Stimulated activated CD4-positive, alpha-beta T cell treated with anti-CD3 and anti-CD28 coated beads, Interleukin-1b, Interleukin-23, amount 100 ng/mL, for 24 hours (primary cell): ENCODE data around the gene PSMD14.
"Not testable (repeated sequence)": the region's sequence is repeated elsewhere in the genome, so short reads cannot be mapped to it uniquely, and the experiment has no call there.

Source experiments
- DNase-seq, 4 experiments: peaks; one replicate each; pipeline ENCODE4 v3.0.0-alpha.2; 2020; ENCODE audit warnings: low read depth in 4 of 4, low spot score in 1 of 4

Gene PSMD14

DNA sequence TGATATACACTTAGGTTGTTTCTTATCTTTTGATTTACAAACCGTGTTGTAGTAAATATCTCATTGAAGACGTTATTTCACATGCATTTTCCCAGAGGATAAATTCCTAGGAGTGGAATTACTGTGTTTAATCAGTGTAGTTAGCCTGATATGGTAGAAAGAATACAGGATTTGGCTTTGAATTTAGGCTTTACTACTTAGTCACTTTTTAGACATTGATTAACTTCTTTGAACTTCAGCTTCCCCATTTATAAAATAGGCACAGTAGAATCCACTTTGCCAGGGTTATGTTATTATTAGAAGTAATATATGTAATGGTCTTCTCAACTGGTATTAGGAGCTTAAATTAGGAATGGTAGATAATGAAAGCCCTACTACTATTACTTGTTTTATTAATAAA, 27.4 kb downstream of the PSMD14 start:
- DNase-seq = no peak

DNA sequence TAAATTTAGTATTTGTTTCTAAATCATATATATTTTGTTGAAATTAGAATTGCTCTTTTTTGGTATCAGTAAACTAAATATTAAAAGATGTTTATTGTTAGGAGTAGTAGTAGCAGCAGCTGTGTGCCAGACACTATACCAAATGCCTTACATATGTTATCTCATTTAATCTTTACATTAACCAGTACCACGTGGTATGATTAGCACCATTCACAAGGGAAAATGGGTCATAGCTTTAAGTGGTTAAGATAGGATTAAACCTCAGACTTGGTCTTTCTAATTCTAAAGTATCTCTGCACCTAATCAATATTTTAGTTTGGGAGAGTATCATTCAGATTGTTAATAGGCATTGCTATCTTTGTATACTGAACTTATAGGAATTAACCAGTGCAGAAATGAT, 29.0 kb downstream of the PSMD14 start:
- no peak for DNase-seq

DNA sequence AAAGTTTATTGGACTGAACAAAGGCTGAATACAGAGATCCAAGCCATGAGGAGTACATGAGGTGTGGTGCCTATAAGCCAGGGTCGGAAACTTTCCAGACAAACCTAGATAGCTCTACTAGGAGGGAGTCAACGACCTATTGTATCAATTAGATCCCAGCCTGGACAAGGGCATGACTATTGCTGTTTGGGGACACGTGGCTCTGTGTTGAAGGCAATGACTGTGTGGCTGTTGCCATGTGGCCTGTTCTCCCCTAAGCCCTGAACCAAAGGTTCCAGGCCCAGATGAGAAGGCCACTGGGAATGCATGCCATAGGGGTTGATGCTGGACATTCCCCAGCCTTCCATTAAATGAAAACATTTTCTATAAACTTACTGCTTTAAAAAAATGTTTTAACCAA, 31.3 kb downstream of the PSMD14 start:
- not testable (repeated sequence) for DNase-seq

DNA sequence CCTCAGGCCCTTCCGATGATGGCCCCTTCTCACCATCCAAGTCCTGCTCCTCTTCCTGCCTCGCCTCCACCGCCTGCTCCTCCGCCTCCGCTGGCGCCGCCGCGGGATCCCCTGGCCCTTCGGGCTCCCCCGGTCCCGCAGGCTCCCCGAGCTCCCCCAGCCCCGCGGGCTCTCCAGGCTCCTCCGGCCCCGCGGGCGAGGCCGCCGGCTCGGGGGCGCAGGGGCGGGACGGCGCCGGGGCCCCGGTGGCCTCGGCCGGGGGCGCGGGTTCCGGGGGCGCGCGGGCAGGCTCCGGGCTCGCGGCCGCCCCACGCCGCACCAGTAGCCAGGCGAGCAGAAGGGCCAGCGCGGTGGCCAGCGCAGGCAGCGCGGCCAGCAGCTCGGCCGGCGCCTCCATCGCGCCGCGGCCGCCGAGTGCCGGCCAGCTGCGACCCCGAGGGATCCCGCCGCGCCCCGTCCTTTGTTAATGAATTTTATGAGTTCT, 32.7 kb downstream of the PSMD14 start:
- DNase-seq = not testable (repeated sequence)

DNA sequence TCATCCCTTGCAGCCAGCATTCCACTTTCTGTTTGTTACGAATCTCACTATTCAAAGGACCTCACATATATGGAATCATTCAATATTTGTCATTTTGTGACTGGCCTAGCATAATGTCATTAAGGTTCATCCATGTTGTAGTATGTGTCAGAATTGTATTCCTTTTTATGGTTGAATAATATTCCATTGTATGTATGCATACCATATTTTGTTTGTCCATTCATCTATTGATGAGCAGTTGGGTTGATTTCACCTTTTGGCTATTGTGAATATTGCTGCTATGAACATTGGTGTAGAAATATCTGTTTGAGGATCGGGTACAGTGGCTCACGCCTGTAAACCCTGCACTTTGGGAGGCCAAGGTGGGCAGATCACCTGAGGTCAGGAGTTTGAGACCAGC, 35.0 kb downstream of the PSMD14 start:
- DNase-seq = no peak

DNA sequence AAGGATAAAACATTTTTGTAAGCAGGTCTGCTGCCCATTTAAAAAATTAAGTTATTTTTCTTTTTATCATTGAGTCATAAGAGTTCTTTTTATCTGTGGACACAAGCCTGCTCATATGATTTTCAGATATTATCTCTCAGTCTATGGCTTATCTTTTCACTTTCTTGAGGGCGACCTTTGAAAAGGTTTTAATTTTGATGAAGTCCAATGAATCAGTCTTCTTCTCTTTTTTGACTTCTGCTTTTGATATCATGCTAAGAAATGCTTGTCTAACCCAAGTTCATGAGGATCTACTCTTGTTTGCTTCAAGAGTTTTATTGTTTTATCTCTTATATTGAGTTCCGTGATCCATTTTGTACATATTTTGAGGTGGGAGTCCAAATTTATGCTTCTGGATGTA, 36.5 kb downstream of the PSMD14 start:
- no peak for DNase-seq

DNA sequence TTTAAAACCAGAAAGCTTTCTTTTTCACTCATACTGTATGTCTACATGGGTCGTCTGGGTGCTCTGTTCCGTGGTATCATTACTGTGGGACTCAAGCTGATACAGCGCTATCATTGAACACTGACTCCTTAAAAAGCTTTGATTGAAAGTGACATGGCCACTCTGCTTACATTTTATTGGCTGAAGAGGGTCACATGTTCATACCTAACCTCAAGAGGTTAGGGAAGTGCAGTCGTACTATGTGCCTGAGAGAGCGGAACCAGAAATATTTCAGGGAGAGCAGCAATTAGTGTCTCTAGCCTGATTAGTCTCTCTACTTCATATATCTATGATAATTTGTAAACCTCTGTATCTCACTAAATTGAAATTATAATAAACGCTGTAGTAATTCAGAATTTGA, 43.5 kb downstream of the PSMD14 start:
- DNase-seq = no peak

DNA sequence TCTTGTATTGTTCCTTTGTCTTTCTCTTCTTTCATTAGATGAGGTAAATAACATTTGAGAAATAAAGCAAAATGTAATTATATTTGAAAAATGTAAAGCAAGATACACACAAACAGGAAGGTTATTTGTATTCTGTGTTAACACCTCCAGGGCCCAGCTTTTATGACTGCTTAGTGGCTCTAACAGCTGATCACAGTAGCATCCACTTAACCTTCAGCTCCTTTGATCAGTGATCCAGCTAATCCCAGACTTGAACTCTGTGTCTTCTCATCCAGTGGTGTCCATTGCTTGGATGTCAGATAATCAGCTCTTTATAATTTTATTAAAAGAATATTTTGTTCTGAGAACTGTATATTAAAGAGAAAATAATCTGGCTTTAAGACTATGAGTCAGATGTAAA, 44.5 kb downstream of the PSMD14 start:
- no peak for DNase-seq

DNA sequence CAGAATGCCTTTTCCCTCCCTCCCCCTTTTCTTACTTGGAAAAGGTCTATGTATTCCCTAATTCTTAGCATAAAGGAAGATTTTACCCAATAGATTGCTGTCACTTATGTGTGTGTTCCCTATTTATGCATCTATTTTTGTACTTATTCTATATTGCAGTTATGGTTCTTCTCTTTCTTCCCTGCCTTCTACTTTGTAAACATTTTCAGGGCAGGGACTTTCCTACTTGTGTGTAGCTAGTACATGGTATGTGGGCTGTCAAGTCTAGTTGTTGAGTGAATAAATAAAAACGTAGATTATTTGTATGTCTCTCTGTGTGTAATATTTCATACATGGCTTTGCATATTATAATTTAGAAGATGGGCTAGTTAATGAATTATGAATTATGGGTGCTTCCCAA, 45.3 kb downstream of the PSMD14 start:
- no peak for DNase-seq

DNA sequence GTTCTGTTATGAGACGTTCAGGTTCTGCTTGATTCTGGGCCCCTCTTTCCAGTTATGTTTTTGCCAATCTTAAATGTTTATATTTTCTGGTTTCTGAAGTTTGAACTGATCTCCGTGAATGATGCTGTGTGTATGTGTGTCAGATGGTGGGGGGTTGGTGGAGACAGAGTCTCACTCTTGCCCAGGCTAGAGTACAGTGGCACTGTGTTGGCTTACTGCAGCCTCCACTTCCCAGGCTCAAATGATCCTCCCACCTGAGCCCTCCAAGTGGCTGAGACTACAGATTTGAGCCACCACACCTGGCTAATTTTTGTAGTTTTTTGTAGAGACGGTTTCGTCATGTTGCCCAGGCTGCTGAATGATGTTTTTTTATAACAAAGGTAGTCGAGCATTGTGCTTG, 45.9 kb downstream of the PSMD14 start:
- no peak for DNase-seq

DNA sequence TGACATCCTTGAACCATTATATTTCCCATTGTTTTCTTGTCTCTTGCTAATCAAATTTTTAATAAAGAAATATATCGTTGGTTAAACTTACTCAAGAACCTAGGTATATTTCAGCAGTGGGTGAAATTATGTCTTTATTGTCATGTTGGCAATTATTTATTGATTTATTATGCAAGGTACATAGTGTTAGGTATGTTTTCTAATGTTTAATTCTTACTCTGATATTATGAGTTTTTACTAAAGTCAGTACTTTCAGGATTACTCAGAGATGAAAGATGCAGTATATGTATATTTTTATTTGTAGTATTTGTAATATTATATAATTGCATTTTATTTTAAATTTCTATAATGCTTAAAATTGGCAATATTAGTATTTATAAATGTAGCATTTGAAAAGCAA, 46.9 kb downstream of the PSMD14 start:
- no peak for DNase-seq

DNA sequence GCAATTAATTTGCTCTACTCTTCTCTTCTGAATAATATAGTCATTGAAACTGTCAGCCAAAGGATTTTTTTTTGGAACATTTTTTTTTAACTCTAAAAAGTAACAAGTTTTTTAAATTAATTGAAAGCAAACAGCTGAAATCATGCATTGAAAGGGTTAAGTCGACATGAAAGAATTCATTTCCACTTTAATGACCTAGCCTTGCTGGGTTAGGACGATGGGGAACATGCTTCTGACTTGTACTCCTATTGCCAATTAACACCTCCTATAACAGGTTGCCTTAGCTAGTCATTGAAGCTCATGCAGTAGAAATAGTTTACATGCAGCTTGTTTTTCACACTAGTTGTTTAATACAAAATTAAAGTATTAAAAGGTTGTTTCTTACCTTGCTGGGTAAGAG, 47.8 kb downstream of the PSMD14 start:
- no peak for DNase-seq

DNA sequence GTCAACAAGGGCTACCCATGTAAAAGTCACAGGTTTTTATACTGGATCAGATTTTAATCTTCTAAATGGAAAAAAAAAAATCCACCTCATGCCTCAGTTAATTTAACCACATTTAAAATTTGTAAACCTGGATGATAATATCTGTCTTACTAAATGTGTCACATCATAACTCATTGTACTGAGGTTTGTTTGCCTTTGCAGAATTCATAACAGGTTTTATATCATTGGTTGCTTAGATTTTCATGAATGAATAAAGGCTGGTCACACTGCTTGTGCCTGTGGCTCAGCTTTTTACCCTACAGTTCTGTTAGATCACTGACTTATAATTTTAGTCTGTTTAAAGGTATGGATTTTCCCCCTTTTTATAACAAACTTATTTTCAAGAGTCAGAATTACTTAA, 48.9 kb downstream of the PSMD14 start:
- DNase-seq = no peak

DNA sequence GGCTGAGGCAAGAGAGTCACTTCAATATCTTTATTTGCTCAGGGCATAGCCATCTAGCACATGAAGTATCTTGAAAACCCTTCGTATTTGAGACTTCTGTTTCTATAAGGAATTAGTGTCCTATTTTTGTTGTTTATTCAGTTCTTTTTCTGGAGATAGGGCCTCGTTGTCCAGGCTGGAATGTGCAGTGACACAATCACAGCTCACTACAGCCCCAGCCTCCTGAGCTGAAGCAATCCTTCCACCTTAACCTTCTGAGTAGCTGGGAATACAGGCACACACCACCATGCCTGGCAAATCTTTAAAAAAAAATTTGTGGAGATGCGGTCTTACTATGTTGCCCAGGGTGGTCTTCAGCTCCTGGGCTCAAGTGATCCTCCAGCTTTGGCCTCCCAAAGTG, 50.6 kb downstream of the PSMD14 start:
- no peak for DNase-seq

DNA sequence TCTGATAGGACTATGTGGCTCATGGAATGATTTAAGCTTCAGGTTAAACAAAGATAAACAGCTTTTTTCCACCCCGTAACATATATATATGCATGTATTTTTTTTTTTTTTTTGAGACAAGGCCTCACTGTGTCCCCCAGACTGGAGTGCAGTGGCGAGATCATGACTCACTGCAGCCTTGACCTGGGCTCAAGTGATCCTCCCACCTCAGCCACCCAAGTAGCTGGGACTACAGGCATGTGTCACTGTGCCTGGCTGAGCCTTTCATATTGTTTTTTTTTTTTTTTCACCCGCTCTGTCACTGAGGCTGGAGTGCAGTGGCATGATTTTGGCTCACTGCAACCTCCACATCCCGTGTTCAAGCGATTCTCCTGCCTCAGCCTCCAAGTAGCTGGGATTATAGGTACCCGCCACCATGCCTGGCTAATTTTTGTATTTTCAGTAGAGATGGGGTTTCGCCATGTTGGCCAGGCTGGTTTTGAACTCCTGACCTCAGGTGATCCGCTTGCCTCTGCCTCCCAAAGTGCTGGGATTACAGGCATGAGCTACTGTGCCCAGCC, 52.0 kb downstream of the PSMD14 start:
- DNase-seq = not testable (repeated sequence)

DNA sequence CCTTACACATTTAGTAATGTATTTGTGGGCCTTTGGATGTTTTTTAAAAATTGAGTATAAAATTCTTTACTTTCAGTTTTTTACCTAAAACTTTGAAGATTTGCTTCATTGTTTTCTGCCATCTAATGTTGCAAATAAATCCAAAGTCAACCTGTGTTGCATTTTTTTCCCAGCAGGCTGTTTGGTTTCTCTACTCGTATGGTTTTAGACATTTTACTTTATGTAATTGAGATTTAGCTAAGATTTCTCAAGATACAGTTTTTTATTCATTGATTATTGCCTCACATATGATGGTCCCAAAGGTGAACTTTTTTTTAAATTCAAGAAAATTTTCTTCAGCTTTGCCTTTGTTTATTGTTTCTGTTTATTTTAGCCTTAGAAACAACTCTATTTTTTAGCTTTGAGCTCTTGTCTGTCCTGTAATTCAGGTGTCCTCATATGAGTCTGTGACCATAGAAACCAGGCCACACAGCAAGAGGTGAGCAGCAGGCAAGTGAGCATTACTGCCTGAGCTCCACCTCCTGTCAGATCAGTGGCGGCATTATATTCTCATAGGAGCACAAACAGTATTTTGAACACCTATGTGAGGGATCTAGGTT, 54.4 kb downstream of the PSMD14 start:
- no peak for DNase-seq

DNA sequence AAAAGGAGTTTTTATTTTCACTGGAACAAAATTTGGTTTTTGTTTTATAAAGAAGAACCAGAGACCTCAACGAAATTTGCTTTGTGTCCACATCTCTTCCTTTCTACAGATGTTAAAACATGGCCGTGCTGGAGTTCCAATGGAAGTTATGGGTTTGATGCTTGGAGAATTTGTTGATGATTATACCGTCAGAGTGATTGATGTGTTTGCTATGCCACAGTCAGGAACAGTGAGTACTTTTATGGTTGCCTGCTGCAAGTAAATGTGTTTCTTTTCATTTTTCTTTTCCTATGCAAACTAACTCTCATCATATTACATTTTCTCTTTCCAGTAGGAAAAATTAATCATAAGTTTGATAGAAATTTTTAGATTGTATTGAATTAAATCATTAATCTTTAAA, 59.5 kb downstream of the PSMD14 start:
- no peak for DNase-seq

DNA sequence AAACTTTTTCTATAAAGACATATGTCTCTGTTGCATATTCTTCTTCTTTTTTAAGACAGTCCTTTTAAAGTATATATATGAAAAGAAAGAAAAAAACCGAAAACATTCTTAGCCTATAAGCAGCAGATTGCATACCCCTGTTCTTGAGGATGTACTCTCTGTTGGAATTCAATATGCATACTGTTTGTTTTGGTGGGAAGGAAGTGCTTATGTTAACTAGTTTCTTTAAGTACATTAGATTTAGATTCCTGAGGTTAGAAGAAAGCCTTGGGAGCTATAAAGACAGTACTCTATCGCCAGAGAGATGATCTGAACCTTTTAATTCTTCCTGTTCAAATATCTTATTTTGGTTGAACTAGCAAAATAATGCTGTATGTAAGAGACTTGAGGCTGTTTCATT, 61.1 kb downstream of the PSMD14 start:
- no peak for DNase-seq

DNA sequence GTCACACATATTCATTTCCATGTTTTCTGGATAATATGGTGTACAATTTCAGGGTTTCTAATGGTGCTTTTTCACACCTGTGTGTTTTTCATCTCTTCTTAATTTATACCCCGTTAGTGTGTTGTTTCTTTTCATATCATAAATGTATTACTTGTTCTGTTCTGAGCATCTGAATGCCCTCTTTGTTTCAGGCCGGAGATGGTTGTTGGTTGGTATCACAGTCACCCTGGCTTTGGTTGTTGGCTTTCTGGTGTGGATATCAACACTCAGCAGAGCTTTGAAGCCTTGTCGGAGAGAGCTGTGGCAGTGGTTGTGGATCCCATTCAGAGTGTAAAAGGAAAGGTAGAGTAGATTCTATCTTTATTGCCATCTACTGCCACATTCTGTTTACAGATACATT, 62.8 kb downstream of the PSMD14 start:
- no peak for DNase-seq

DNA sequence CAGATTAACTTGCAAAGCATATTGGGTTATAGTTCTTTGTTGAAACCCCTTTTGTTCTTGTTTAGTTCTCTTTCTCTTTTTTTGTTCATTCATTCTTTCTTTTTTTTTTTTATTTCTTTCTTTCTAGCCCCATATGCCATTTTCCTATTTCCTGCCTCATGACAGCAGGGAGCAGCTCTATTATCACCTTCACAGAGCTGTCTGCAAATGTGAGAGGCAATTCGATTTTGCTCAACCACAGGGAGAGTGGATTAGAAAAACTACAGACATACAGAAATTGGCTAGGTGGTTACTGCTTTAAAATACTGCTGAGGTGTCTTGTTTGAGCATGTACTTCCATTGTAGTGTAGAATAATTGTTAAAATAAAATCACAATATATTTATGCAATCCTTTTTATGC, 63.6 kb downstream of the PSMD14 start:
- no peak for DNase-seq

DNA sequence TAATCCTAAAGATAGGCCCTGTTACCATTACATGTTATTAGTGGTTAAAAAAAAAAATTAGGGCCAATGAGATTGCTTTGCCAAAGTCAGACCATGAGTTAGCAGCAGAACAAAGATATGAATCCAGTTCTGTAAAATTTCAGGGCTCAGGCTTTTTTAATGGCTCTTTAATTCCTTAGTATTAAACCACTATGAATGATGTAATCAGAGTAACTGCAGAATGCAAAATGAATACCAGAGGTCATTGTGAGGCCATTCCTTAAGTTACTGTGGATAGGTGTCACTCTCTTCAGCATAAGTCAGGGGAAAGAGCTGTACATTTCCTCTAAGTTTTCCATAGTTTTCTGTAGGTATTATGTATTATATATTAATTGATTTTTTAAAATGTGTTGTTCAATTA, 65.7 kb downstream of the PSMD14 start:
- no peak for DNase-seq

DNA sequence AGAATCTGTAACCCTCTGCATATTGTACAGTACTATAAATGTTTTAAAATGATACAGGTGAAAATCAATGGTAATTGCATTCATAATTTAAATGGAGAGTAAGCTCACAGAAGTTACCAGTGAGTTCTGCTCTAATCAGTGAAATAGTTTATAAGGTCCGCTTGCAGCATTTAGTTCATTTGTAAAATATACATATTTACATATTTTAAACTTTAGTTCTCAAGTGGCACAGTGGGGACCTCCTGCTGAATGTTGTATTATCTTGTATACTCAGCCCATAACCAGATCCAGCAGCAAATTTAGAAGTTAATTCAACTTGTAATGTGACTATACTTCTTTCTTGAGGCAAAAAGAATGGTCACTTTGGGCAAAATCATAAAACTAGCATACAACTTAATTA, 66.2 kb downstream of the PSMD14 start:
- no peak for DNase-seq

DNA sequence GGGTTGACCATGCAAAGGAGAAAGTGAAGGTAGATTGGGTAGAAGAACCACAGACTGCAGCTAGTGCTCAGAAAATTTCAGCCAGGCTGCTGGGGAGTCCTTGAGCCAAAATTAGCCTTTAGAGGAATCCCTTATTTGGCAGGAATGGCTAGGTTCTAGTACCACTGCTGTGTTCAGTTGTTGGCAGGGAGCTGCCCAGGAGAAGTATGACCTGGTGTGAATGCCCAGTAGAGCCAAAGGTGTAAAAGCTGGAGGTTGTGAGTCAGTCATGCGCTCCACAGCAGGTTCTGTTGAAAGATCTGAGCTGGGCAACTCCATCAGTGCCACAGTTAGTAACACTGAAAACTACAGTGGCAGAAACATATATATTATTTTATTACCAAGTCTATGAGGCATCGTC, 71.5 kb downstream of the PSMD14 start:
- DNase-seq = no peak
